C4-2B (cell line): ENCODE data around the gene SPHK2.

ENCODE experiments used
- CTCF ChIP-seq: fragments of 450-650 bp; conservative IDR thresholded peaks from 2 replicates; pipeline ENCODE4 v1.5.1; 2017; ENCODE audit warnings: mild to moderate bottlenecking
- ZFX ChIP-seq: fragments of 450-650 bp; IDR thresholded peaks from 2 replicates; pipeline ENCODE4 v1.6.1; 2017

GRCh38 chr19:48639483-48640375 lies 20.4 kb downstream of the SPHK2 start:
- no peak for TF ChIP-seq CTCF
- no peak for TF ChIP-seq ZFX
